PC-9 (cell line): ENCODE results near the gene IDI1. TPM values are rescaled to one million over a fixed set of nuclear protein-coding genes. Genes with fewer than 3 reads are reported as not detected.

ENCODE experiments used
- BruUV-seq: library from RNA; stranded (reverse); fragments of 400-500 nt; replicated peaks from 2 replicates; lab custom pipeline; 2021; lab: Mats Ljungman, UMichigan
- CTCF ChIA-PET: fragments of 300-600 bp; sonication (Branson Sonifier 250); formaldehyde crosslinking; loops from one replicate; lab custom pipeline; 2022; ENCODE audit warnings: antibody characterized with exemption; lab: Charles Lee
- POLR2A ChIA-PET: fragments of 300-600 bp; sonication (Branson Sonifier 250); formaldehyde crosslinking; loops from one replicate; lab custom pipeline; 2022; ENCODE audit warnings: antibody characterized with exemption; ENCODE audit not compliant: unreplicated experiment; lab: Charles Lee
- DNase-seq, 2 experiments: peaks; one replicate each; pipeline versions ENCODE4 v3.0.0 to v3.0.0-alpha.2; 2015 to 2022; ENCODE audit warnings: mixed read lengths in 1 of 2
- H2AFZ ChIP-seq: fragments of 200-600 bp; sonication (generic); 2 replicates; pipeline ENCODE4 v1.8.1; 2017; ENCODE audit warnings: antibody characterized with exemption
- H3F3A ChIP-seq: fragments of 200-600 bp; sonication (generic); 2 replicates; pipeline ENCODE4 v1.8.1; 2017; ENCODE audit warnings: antibody characterized with exemption, mild to moderate bottlenecking, low read depth; ENCODE audit not compliant: insufficient read depth
- H3K27ac ChIP-seq: fragments of 200-600 bp; sonication (generic); 2 replicates; pipeline ENCODE4 v1.6.1; 2016; ENCODE audit warnings: mixed run types
- H3K27me3 ChIP-seq: fragments of 200-600 bp; sonication (generic); 2 replicates; pipeline ENCODE4 v1.6.1; 2016; ENCODE audit warnings: low read depth, mixed run types; ENCODE audit not compliant: insufficient read depth
- H3K36me3 ChIP-seq: fragments of 200-600 bp; sonication (generic); 2 replicates; pipeline ENCODE4 v1.6.1; 2016; ENCODE audit warnings: low read depth, mixed run types
- H3K4me1 ChIP-seq: fragments of 200-600 bp; sonication (generic); replicated peaks from 2 replicates; pipeline ENCODE4 v1.6.1; 2016; ENCODE audit warnings: mixed run types; ENCODE audit not compliant: insufficient read depth
- H3K4me2 ChIP-seq: fragments of 200-600 bp; sonication (generic); 2 replicates; pipeline ENCODE4 v1.6.1; 2017; ENCODE audit warnings: mixed run types
- H3K4me3 ChIP-seq: fragments of 200-600 bp; sonication (generic); 2 replicates; pipeline ENCODE4 v1.6.1; 2016; ENCODE audit warnings: mixed run types
- H3K79me2 ChIP-seq: fragments of 200-600 bp; sonication (generic); 2 replicates; pipeline ENCODE4 v1.6.1; 2017; ENCODE audit warnings: low read depth, mixed run types
- H3K9me2 ChIP-seq: fragments of 200-600 bp; sonication (generic); 2 replicates; pipeline ENCODE4 v1.8.1; 2017; ENCODE audit warnings: mild to moderate bottlenecking; ENCODE audit not compliant: insufficient read depth
- H3K9me3 ChIP-seq: fragments of 200-600 bp; sonication (generic); 2 replicates; pipeline ENCODE4 v1.8.1; 2016; ENCODE audit warnings: low read depth; ENCODE audit not compliant: insufficient read depth
- H4K20me1 ChIP-seq: fragments of 200-600 bp; sonication (generic); 2 replicates; pipeline ENCODE4 v1.8.1; 2017; ENCODE audit not compliant: insufficient read depth
- EZH2 ChIP-seq: fragments of 200-600 bp; sonication (generic); IDR thresholded peaks from 2 replicates; pipeline ENCODE4 v1.8.0; 2017; ENCODE audit warnings: antibody characterized with exemption, low read depth
- intact Hi-C: fragments of 100-400 bp; cut with micrococcal nuclease; formaldehyde crosslinking; loops from one replicate; pipeline ENCODE4 v1.10.0; 2022; ENCODE audit not compliant: unreplicated experiment
- total RNA-seq: library from RNA; stranded (reverse); gene quantifications from 2 replicates; pipeline ENCODE4 v1.2.3, GENCODE V29; 2021
- TF ChIP-seq, protein P1 (sequence below): fragments of 200-600 bp; sonication (generic); conservative IDR thresholded peaks from 2 replicates; pipeline ENCODE4 v1.6.1; 2017; ENCODE audit warnings: mixed run types, antibody characterized with exemption, mild to moderate bottlenecking, moderate library complexity

Gene IDI1
- total RNA-seq, 1 experiment from 2014 or later, result 57.7 TPM

- intact Hi-C loops, result no loop called here
Observed at GRCh38 chr10:1034758-1035157, 14.2 kb downstream of the IDI1 start.

GRCh38 chr10:1033601-1034000 is 15.3 kb downstream of the IDI1 start:
- intact Hi-C loops, result no loop called here
- Histone ChIP-seq H3K27ac (no peak overlapping the region), H4K20me1 (no peaks in the 10 kb centered on the region), H3K9me2 (no peaks in the 10 kb centered on the region), H2AFZ (no peak overlapping the region), H3F3A (no peaks in the 10 kb centered on the region; the same call in 1 of the 2 replicates), H3K4me2 (no peak overlapping the region), H3K4me1 (no peaks in the 10 kb centered on the region), H3K9me3 (no peaks in the 10 kb centered on the region), H3K79me2 (no peaks in the 10 kb centered on the region), H3K4me3 (no peak overlapping the region), H3K36me3 (no peaks in the 10 kb centered on the region), H3K27me3 (no peaks in the 10 kb centered on the region)
- BruUV-seq, result no TSS peak
- ChIA-PET CTCF (no interaction called here), POLR2A (no interaction called here)
- DNase-seq, result no peak
- TF ChIP-seq, protein P1, sequence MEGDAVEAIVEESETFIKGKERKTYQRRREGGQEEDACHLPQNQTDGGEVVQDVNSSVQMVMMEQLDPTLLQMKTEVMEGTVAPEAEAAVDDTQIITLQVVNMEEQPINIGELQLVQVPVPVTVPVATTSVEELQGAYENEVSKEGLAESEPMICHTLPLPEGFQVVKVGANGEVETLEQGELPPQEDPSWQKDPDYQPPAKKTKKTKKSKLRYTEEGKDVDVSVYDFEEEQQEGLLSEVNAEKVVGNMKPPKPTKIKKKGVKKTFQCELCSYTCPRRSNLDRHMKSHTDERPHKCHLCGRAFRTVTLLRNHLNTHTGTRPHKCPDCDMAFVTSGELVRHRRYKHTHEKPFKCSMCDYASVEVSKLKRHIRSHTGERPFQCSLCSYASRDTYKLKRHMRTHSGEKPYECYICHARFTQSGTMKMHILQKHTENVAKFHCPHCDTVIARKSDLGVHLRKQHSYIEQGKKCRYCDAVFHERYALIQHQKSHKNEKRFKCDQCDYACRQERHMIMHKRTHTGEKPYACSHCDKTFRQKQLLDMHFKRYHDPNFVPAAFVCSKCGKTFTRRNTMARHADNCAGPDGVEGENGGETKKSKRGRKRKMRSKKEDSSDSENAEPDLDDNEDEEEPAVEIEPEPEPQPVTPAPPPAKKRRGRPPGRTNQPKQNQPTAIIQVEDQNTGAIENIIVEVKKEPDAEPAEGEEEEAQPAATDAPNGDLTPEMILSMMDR, result no peak
- TF ChIP-seq EZH2, result no peak

More at GRCh38 chr10:1034758-1035157, 14.2 kb downstream of the IDI1 start:
- H3K4me2 ChIP-seq, result no peak overlapping the region
- no peak overlapping the region for H3K4me3 ChIP-seq
- no peaks in the 10 kb centered on the region for H3K79me2 ChIP-seq
- no peak overlapping the region for H2AFZ ChIP-seq
- no peak for TF ChIP-seq EZH2
- TF ChIP-seq, protein P1, result no peak
- no peak overlapping the region for H3K27ac ChIP-seq
- POLR2A ChIA-PET, result no interaction called here
- H3K9me2 ChIP-seq, result no peaks in the 10 kb centered on the region
- no peaks in the 10 kb centered on the region for H3K4me1 ChIP-seq
- no peaks in the 10 kb centered on the region for H3K9me3 ChIP-seq
- H4K20me1 ChIP-seq, result no peaks in the 10 kb centered on the region
- no TSS peak for BruUV-seq
- H3F3A ChIP-seq, result no peaks in the 10 kb centered on the region; the same call in 1 of the 2 replicates
- CTCF ChIA-PET, result no interaction called here
- no peak for DNase-seq
- H3K36me3 ChIP-seq, result no peaks in the 10 kb centered on the region
- H3K27me3 ChIP-seq, result no peaks in the 10 kb centered on the region

DNA sequence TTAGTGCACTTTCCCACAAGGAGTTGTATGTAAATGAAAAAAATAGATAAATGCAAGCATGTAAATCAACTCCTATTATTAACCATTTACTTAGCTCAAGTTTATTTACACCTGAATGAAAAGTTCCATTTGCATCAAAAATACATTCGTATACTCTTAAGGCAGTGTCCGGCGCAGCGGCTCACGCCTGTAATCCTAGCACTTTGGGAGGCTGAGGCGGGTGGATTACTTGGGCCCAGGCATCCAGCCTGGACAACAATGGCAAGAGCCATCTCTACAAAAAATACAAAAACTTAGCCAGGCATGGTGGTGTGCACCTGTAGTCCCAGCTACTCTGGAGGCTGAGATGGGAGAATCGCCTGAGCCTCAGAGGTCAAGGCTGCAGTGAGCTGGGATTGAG is 19.1 kb downstream of the IDI1 start:
- H3K27ac ChIP-seq, result no peak overlapping the region
- H3F3A ChIP-seq, result no peaks in the 10 kb centered on the region
- POLR2A ChIA-PET, result interaction anchor here (0.6 kb wide), 1 partner anchor 35 kb away, joined by 5 read pairs; no protein-coding TSS in a partner anchor
- TF ChIP-seq, protein P1, result no peak
- TF ChIP-seq EZH2, result no peak
- H3K9me2 ChIP-seq, result no peaks in the 10 kb centered on the region
- no peaks in the 10 kb centered on the region for H4K20me1 ChIP-seq
- no peak for DNase-seq
- H3K27me3 ChIP-seq, result no peaks in the 10 kb centered on the region
- no peaks in the 10 kb centered on the region for H3K9me3 ChIP-seq
- no peaks in the 10 kb centered on the region for H3K4me1 ChIP-seq
- BruUV-seq, result no TSS peak
- no peak overlapping the region for H2AFZ ChIP-seq
- H3K79me2 ChIP-seq, result no peaks in the 10 kb centered on the region
- H3K36me3 ChIP-seq, result no peaks in the 10 kb centered on the region
- no peak overlapping the region for H3K4me3 ChIP-seq
- intact Hi-C loops, result no loop called here
- CTCF ChIA-PET, result no interaction called here
- no peak overlapping the region for H3K4me2 ChIP-seq
